Adrenal gland (tissue), 5 donors: Measurements from ENCODE around the gene CEP83.

Experiments used
- POLR2A ChIP-seq, 2 donors: fragments of 450-650 bp; IDR thresholded peaks; one replicate each; pipeline ENCODE4 v1.6.1; 2017; ENCODE audit warnings: antibody characterized with exemption in 2 of 2, mild to moderate bottlenecking in 2 of 2, moderate library complexity in 1 of 2
- TF ChIP-seq, protein P1 (sequence below), 6 experiments: fragments of 450-650 bp in 4 of 6; fragments of 200-600 bp in 2 of 6; sonication (generic) in 1 of 6; IDR thresholded peaks; 1 replicate in 5 of 6; 2 replicates in 1 of 6; pipeline versions ENCODE4 v1.5.1 to v1.8.0; 2016 to 2021; ENCODE audit warnings: antibody characterized with exemption in 6 of 6, mild to moderate bottlenecking in 2 of 6, moderate library complexity in 1 of 6
- donor health status: DM: no; HTN: no; CAD: no.

DNA sequence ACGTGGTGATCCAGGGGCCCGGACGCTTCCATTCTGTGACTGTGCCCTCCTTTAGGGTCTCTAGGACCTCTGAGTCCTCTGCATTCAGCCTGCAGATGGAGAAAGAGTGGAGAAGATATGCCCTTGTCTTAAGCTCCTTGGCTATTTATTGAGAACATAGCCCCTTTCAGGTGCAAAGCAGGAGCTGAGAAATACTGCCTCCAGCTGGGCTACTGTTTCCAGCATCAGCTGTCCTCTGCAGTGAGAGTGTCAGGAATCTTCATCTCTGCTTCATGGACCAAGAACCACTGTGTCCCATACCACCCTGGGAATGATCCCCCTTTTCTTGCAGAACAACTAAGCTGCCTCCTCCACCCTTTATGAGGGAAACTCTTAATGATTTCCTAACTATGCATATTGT is 47.8 kb upstream of the CEP83 start:
- TF ChIP-seq, protein P1, sequence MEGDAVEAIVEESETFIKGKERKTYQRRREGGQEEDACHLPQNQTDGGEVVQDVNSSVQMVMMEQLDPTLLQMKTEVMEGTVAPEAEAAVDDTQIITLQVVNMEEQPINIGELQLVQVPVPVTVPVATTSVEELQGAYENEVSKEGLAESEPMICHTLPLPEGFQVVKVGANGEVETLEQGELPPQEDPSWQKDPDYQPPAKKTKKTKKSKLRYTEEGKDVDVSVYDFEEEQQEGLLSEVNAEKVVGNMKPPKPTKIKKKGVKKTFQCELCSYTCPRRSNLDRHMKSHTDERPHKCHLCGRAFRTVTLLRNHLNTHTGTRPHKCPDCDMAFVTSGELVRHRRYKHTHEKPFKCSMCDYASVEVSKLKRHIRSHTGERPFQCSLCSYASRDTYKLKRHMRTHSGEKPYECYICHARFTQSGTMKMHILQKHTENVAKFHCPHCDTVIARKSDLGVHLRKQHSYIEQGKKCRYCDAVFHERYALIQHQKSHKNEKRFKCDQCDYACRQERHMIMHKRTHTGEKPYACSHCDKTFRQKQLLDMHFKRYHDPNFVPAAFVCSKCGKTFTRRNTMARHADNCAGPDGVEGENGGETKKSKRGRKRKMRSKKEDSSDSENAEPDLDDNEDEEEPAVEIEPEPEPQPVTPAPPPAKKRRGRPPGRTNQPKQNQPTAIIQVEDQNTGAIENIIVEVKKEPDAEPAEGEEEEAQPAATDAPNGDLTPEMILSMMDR (IDR thresholded peaks at IDR 0.05) = no peak
- TF ChIP-seq POLR2A (IDR thresholded peaks at IDR 0.05) = no peak
